Renal cortex interstitium (tissue), 11 donors: ENCODE data around the gene TMEM184B. TPM values are rescaled to one million over a fixed set of nuclear protein-coding genes. Genes with fewer than 3 reads are reported as not detected.
"Not testable (repeated sequence)": the region's sequence is repeated elsewhere in the genome, so short reads cannot be mapped to it uniquely, and the experiment has no call there.

Experiments
- DNase-seq, 11 donors: peaks; one replicate each; pipeline ENCODE4 v3.0.0-alpha.2; 2013; ENCODE audit warnings: low read depth in 9 of 11, low spot score in 4 of 11; ENCODE audit errors: extremely low read depth in 1 of 11
- polyA plus RNA-seq, 3 donors: library from polyadenylated mRNA; unstranded; fragments of 120-200 nt; gene quantifications; one replicate each; pipeline ENCODE4 v1.2.1, GENCODE V29; 2013; ENCODE audit not compliant: insufficient read length in 3 of 3

The TMEM184B gene
- polyA plus RNA-seq, 3 donors: 39.8 to 42.2 (median 42.0) TPM

DNA sequence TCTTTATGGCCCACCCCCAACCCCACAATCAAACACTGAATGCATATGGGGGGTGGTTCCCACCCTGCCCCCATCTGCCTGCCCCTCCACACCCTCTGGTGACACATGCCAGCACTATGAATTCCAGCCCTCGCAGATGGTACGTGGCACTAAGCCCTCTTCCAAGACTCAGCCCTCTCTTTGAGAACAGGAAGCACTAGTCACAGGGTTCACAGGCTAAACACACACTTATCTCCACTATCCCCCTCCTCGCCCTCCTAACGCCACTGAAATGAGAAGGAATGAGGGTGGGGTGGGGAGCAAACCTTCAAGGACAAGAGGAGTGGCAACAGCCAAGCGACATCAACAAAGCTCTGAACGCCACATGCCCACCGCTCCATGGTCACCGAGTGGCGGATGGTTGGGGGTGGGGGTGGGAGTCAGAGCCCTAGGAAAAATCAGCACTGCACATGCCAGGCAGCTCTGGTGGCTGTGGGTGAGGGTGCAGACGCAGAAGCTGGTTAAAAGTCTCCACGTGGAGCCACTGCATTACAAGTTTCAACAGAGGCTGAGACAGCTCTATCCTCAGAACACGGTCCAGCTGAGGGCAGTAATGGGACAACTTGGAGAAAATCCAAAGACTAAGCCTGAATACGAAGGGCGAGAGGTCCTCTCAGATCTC lies 33.6 kb downstream of the TMEM184B start:
- no peak for DNase-seq

GRCh38 chr22:38238519-38239071 lies 34.2 kb downstream of the TMEM184B start:
- no peak for DNase-seq

DNA sequence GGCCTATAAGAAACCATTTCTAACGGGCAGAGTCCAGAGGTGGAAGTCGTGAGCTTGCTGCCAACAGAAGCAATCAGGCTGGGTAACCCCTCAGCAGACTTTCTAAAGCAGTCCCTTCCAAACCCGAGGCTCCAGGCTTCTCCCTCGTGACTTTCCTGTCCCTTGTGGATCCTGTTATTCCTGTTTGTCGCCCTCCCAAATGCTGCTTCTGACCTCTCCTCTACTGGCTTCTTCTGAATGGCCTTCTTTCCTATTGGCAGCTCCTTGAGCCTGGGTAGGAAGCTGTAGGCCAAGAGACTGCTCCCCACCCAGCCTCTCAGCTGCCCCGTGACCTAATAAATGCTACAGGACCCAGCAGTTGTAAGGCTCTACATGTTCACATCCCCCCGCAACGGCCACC lies 36.0 kb downstream of the TMEM184B start:
- DNase-seq: peak in 1 of 11 donors; percentile 49

- DNase-seq: no peak
These were observed 37.5 kb downstream of the TMEM184B start for GRCh38 chr22:38235240-38235850.

DNA sequence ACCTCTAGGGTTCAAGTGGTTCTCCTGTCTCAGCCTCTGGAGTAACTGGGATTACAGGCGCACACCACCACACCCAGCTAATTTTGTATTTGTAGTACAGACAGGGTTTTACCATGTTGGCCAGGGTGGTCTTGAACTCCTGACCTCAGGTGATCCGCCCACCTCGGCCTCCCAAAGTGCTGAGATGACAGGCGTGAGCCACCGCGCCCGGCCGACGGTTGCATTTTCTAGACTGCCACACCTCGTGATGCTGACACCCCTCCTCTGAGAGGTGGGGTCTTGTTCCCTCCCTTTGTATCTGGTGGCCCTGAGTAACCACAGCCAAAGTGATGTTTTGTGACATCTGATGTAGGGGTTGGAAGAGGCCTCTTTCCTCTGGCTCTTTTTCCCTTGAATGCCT lies 39.0 kb downstream of the TMEM184B start:
- DNase-seq: not testable (repeated sequence)

DNA sequence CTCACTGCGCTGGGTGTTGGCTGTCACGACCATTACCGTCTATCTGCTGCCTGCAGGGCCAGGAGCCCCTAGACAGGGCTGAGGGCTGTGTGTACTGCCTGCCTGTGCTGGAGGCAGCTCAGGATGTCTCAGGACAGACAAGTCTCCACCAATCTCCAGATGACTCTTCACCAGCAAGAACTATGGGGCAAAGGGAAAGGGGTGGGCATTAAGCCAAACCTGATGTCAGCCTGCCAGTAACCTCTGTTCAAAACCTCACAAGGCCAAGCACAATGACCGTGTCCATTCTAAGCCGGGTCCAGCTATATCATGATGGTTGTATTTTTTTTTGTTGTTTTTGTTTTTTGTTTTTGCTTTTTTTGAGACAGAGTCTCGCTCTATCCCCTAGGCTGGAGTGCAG lies 39.4 kb downstream of the TMEM184B start:
- DNase-seq: no peak

DNA sequence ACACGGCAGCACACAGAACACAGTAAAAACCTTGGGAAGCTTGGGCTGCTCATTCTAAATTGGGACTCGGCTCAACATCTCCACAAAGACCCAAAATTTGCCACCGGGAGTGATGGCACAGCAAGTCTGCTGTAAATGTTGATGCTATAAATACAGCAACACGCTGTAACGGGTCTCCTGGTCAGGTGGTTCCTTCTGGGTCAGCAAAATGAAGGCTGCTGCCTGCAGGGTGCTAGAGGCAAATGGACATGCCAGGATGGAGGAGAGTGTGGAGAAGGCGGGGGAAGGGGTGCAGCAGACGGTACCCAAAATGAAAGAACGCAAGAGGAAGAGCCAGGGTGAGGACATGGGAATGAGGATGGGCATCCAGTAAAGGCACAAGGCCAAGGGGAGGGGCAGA lies 40.6 kb downstream of the TMEM184B start:
- no peak for DNase-seq

GRCh38 chr22:38230916-38231315 lies 41.9 kb downstream of the TMEM184B start:
- DNase-seq: no peak

- no peak for DNase-seq
These were observed 42.5 kb downstream of the TMEM184B start for GRCh38 chr22:38230108-38230825.

DNA sequence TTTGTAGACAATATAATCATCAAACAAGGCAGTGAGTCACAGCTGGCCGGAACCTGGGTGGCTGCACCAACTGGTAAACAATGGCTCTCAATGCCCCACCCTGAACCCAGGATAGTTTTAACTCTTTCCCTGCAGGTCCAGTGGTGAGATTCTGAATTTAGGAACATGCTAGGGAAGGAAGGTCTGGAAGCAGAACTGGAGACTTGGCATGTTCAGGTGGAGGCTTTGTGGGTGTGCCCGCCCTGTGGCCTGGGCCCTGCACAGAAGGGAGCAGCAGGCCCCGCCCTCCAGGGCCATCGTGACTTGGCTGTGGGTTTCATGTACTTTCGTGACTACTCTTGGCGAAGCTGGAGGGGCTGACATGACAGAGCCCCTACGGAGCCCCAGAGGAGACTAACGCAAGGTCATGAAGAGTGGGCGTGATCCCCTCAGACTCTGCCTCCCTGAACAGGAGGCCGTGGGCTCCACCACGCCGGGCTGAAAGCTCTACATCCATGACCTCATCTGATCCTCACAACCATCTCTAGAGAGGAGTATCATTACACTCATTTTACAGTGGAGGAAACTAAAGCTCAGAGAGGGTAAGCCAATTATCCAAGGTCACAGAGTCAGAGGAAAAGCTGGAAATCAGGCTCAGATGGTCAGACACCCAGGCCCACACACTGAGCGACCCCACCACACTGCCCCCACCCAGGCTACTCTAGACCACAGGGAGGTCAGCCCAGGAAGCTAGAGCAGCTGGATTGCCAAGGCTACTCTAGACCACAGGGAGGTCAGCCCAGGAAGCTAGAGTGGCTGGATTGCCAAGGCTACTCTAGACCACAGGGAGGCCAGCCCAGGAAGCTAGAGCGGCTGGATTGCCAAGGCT lies 43.7 kb downstream of the TMEM184B start:
- no peak for DNase-seq

DNA sequence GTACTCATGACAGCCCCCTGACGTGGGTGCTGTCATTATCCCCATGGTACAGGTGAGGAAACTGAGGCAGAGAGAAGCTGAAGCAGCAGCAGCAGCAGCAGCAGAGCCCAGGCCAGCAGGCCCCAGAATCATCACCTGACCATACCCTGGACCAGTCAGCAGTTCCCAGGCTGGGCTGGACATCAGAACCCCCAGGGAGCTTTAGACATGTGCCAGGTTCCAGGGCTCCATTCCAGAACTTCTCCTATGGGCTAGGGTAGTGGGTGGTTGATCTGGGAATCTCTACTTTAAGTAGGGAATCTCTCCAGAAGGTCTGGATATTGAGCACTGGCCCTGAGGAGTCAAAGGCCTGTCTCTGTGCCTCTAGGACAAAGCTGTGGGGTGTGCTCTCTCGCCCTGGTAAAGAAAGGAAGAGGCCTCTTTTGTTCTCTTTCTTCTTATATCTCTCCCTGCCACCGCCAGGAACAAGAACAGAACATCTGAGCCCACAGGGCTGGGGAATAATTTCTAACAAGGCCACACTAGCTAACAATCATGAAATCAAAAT lies 44.4 kb downstream of the TMEM184B start:
- no peak for DNase-seq

GRCh38 chr22:38226853-38227649 lies 45.8 kb downstream of the TMEM184B start:
- DNase-seq: no peak

DNA sequence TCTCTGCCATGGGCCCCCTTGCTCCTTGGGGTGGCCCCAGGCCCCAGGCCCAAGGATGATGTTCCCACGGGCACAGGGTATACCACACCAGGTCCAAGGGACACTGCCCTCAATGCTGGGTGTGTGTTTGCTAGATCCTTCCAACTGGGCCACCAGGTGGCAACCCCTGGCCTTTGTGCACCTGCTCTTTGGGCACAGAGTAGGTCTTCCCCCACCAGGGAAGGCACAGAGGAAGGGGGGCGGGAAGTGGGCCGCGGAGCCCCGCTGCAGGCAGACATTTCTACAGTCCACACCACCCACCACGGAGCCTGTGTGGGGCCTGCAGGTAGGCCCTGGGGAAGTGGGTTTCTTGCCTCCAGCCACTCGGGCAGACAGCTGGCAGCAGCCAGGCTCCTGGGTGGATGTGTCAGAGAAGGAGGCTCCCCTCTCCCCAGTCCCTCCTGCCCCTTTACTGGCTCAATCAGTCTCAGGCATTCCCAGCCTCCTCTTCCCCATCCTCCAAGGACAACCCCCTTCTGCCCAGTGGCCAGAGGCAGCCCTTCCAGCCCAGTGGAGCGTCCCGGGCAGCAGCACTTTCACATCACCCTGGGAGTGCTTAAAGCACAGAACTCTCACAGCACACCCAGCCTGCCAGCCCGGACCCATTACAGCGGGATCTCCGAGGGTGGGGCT lies 49.4 kb downstream of the TMEM184B start:
- no peak for DNase-seq

DNA sequence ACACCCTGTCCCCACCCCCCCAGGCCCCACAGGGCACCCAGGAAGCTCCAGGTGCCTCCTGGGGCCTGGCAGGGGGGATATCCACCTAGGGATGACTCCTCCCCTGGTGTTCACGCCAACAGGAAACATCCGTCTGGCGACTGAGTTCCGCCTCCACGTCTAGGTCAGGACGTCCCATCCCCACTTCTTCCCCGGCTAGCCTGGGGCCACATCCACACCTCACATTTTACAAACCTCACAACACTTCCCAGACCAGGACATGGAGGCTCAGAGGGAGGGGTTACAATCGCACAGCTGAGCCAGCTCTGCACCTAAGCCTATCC lies 50.1 kb downstream of the TMEM184B start:
- no peak for DNase-seq

DNA sequence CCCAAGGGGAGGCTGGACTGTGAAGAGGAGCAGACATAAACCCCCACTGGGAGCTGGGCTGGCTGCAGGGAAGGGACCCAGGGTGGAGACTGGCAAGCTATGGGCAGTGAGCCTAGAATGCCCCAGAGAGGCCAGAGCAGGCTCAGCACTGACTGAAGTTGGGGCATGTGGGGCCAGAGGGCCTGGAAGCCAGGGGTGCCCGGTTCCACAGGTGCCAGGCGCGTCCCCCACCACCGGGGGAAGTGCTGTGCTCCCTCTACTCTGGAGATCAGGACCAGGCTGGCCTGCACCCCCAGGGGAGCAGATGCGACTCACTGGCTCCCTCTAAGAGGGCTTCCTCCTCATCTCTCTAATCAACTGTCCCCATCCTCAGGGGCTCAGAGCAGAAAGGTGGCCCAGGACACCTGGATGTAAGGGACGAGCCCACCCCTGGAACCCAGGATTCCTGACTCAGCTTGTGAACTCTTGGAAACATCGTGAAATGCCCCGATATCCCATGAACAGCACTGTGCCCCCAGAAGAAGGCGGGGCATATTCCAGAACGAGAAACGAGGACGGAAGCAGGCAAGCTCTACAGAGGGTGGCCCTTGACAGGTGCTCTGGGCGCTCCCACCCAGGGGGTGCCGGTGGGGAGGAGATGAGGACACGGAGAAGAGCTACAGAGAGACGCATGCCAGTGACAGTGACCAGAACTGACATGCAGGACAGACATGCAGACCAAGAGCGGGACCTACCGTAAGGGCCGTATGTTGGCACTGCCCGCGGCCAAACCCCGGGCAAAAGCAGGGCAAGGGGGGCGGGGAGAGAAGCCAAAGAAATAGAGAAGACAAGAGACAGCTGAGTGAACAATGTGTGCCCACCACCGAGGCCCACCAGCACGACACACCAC lies 50.7 kb downstream of the TMEM184B start:
- no peak for DNase-seq

- DNase-seq: no peak
These were observed 51.4 kb downstream of the TMEM184B start for GRCh38 chr22:38221407-38221806.
